MCF 10A (cell line): ENCODE results near the gene LRMDA. TPM values are rescaled to one million over a fixed set of nuclear protein-coding genes. Genes with fewer than 3 reads are reported as not detected.

Source experiments
- BruUV-seq: library from RNA; stranded (reverse); fragments of 400-500 nt; replicated peaks from 2 replicates; lab custom pipeline; 2021; lab: Mats Ljungman, UMichigan
- CTCF ChIA-PET: fragments of 300-600 bp; sonication (Branson Sonifier 250); formaldehyde crosslinking; extraction: SDS; loops from one replicate; lab custom pipeline; 2021; ENCODE audit warnings: antibody characterized with exemption, inconsistent platforms; lab: Yijun Ruan, JAX
- POLR2A ChIA-PET: fragments of 300-600, 350-650 bp; sonication (Branson Sonifier 250); formaldehyde crosslinking; extraction: SDS; loops from one replicate; lab custom pipeline; 2020; ENCODE audit warnings: antibody characterized with exemption, inconsistent platforms; lab: Yijun Ruan, JAX
- DNase-seq: peaks from one replicate; pipeline ENCODE4 v3.0.0-alpha.2; 2018; ENCODE audit not compliant: unreplicated experiment
- H3K27ac Mint-ChIP-seq: one replicate; pipeline ENCODE4 v1.8.0; 2022; ENCODE audit warnings: mild to moderate bottlenecking, low read depth, mixed read lengths; ENCODE audit not compliant: unreplicated experiment
- H3K27me3 Mint-ChIP-seq: one replicate; pipeline ENCODE4 v1.8.0; 2022; ENCODE audit warnings: mixed read lengths; ENCODE audit not compliant: insufficient read depth, unreplicated experiment
- H3K36me3 Mint-ChIP-seq: one replicate; pipeline ENCODE4 v1.8.0; 2022; ENCODE audit warnings: mild to moderate bottlenecking, moderate library complexity, mixed read lengths; ENCODE audit not compliant: insufficient read depth, unreplicated experiment
- H3K4me1 Mint-ChIP-seq: one replicate; pipeline ENCODE4 v1.8.0; 2022; ENCODE audit warnings: mixed read lengths; ENCODE audit not compliant: insufficient read depth, unreplicated experiment
- H3K4me3 Mint-ChIP-seq: one replicate; pipeline ENCODE4 v1.8.0; 2022; ENCODE audit warnings: mild to moderate bottlenecking, moderate library complexity, mixed read lengths; ENCODE audit not compliant: unreplicated experiment
- H3K9me3 Mint-ChIP-seq: one replicate; pipeline ENCODE4 v1.8.0; 2022; ENCODE audit warnings: mixed read lengths; ENCODE audit not compliant: unreplicated experiment
- intact Hi-C: fragments of 100-400 bp; cut with micrococcal nuclease; formaldehyde crosslinking; loops from 2 replicates; pipeline ENCODE4 v1.14.1; 2022
- total RNA-seq: library from RNA; stranded (reverse); gene quantifications from 2 replicates; pipeline ENCODE4 v1.2.3, GENCODE V29; 2022
- TF ChIP-seq, protein P1 (sequence below): fragments of 200-600 bp; IDR thresholded peaks from one replicate; pipeline ENCODE4 v1.8.0; 2022; ENCODE audit warnings: antibody characterized with exemption, mild to moderate bottlenecking; ENCODE audit not compliant: unreplicated experiment

Gene LRMDA
- total RNA-seq, 1 experiment from 2014 or later = not detected

DNA sequence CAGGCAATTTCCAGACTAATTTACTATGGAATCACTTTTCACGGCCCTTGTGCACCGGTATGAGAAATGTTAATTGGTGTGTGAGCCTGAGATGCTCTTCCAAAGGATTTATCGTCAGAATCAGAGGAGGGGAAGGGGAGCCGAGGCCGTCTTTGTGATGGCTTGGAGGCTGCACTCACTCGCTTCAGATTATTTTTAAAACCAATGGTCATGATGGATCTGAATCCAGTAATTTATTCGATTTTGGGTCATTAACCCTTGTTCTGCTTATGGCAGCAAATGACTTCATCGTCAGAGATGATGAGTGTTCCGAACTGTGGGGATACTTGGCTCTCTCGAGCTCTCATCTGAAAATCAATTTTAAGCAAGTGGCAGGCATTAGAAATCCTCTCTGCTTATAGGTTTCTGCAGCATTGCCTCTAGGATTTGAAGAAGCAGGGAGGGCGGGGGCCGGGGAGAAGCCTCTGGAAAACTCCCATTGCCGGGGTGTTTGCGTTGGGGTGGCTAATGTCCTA, 576.3 kb downstream of the LRMDA start:
- H3K27ac Mint-ChIP-seq = no peak overlapping the region
- no TSS peak for BruUV-seq

DNA sequence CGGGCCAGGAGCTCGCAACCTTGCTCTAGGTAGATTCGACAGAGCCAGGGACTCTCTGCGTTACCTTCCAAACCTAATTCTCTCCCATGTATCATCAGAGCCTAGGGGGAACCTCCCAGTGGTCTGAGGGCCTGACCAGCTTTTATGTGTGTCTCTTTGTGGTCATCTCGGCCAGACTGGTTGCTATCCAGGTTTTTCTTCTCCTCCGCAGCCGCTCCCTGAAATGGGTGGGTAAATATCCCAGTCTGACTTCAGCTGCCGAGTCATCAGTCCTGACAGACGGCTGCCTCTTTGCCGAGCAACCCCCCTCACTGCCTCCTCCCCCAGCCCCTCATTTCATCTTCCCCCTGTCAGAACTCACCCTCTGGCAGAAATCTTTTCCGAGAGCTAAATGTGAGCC, 578.1 kb downstream of the LRMDA start:
- no TSS peak for BruUV-seq
- Mint-ChIP-seq H3K27me3 (peaks cover 42% of the 10 kb centered on the region), H3K4me1 (no peaks in the 10 kb centered on the region), H3K4me3 (no peak overlapping the region), H3K27ac (no peak overlapping the region), H3K9me3 (no peaks in the 10 kb centered on the region), H3K36me3 (no peaks in the 10 kb centered on the region)
- intact Hi-C loops = no loop called here
- TF ChIP-seq, protein P1, sequence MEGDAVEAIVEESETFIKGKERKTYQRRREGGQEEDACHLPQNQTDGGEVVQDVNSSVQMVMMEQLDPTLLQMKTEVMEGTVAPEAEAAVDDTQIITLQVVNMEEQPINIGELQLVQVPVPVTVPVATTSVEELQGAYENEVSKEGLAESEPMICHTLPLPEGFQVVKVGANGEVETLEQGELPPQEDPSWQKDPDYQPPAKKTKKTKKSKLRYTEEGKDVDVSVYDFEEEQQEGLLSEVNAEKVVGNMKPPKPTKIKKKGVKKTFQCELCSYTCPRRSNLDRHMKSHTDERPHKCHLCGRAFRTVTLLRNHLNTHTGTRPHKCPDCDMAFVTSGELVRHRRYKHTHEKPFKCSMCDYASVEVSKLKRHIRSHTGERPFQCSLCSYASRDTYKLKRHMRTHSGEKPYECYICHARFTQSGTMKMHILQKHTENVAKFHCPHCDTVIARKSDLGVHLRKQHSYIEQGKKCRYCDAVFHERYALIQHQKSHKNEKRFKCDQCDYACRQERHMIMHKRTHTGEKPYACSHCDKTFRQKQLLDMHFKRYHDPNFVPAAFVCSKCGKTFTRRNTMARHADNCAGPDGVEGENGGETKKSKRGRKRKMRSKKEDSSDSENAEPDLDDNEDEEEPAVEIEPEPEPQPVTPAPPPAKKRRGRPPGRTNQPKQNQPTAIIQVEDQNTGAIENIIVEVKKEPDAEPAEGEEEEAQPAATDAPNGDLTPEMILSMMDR = no peak
- CTCF ChIA-PET = no interaction called here
- DNase-seq = no peak
- POLR2A ChIA-PET = no interaction called here

More for the DNA sequence above, 576.3 kb downstream of the LRMDA start:
- intact Hi-C loops = no loop called here
- DNase-seq = no peak
- TF ChIP-seq, protein P1 = no peak
- H3K4me3 Mint-ChIP-seq = no peak overlapping the region
- no peaks in the 10 kb centered on the region for H3K36me3 Mint-ChIP-seq
- H3K9me3 Mint-ChIP-seq = no peaks in the 10 kb centered on the region
- CTCF ChIA-PET = interaction anchor here (0.6 kb wide), 1 partner anchor 1158 kb away, joined by 3 read pairs; no protein-coding TSS in a partner anchor
- no peaks in the 10 kb centered on the region for H3K4me1 Mint-ChIP-seq
- POLR2A ChIA-PET = no interaction called here
- peaks cover 42% of the 10 kb centered on the region for H3K27me3 Mint-ChIP-seq

DNA sequence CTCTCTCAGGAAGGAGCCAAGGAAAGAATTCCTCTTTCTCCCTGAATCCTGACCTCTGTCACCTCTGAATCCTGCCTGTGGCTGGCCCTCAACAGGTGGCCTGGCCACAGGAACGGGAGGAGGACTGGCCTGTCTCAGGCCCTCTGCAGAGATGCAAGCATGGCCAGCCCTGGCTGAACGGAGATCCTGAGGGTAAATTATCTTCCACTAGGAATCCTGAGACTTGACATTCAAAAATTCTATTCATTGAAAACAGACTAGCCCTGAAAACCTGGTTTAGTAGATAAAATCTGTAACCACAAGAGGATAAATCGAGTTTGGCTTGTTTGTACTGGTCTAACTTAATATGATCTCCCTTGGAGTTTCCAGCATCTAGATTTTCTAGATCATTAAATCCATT, 579.3 kb downstream of the LRMDA start:
- H3K4me1 Mint-ChIP-seq = no peaks in the 10 kb centered on the region

DNA sequence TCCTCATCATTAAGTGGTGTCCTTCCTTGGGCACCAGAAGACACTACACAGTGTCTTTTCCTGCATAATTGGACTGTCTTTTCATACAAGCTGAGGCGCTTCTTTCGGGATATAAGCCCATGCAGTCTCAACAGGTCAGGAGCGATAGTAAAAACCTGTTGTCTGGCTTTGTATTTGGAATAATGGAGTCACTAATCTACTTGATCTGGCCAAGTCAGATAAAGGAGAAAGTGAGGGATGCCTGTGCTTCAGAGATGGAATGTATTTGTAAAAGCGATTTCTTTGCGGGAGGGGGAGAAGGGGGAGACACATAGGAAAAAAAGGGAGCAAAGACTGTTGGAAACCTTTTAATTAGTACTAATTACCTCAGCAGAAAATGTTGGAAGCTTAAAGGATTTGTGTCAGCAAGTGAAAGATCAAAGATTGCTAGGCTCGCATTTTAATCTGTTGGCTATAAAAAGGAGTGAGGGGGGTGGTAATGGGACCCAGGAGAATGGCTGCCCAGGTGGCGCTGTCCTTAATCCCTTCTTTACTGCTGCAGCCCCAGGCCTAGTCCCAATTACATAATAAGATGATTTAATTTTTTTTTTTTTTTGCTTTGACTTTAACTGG, 581.4 kb downstream of the LRMDA start:
- Mint-ChIP-seq H3K4me1 (no peaks in the 10 kb centered on the region), H3K9me3 (no peaks in the 10 kb centered on the region), H3K27ac (no peak overlapping the region), H3K27me3 (peaks cover 26% of the 10 kb centered on the region), H3K4me3 (no peak overlapping the region), H3K36me3 (no peaks in the 10 kb centered on the region)
- intact Hi-C loops = no loop called here
- CTCF ChIA-PET = no interaction called here
- no TSS peak for BruUV-seq
- TF ChIP-seq, protein P1 = no peak
- no peak for DNase-seq
- POLR2A ChIA-PET = no interaction called here

More for the DNA sequence above, 579.3 kb downstream of the LRMDA start:
- ChIA-PET CTCF (no interaction called here), POLR2A (interaction anchor here (0.6 kb wide), 1 partner anchor 12 kb away, joined by 3 read pairs; no protein-coding TSS in a partner anchor)
- no peaks in the 10 kb centered on the region for H3K9me3 Mint-ChIP-seq
- TF ChIP-seq, protein P1 = no peak
- DNase-seq = no peak
- no peak overlapping the region for H3K27ac Mint-ChIP-seq
- no TSS peak for BruUV-seq
- H3K4me3 Mint-ChIP-seq = no peak overlapping the region
- peaks cover 42% of the 10 kb centered on the region for H3K27me3 Mint-ChIP-seq
- intact Hi-C loops = no loop called here
- H3K36me3 Mint-ChIP-seq = no peaks in the 10 kb centered on the region
